ENCODE results near the gene BBS2.

- no peak for TF ChIP-seq CTCF (IDR thresholded peaks at IDR 0.05; ENCODE audit: insufficient read depth, low read depth, low read length)
- TF ChIP-seq EZH2 (IDR thresholded peaks at IDR 0.05; ENCODE audit: insufficient read depth, low read length): no peak
These were observed 81.8 kb downstream of the BBS2 start for GRCh38 chr16:56438038-56438437.

Data from astrocyte (in vitro differentiated cells and primary cell).